ENCODE data around the gene C1orf185.
"Not testable (repeated sequence)": the region's sequence is repeated elsewhere in the genome, so short reads cannot be mapped to it uniquely, and the experiment has no call there.

The C1orf185 gene

GRCh38 chr1:51100264-51100880, 1.7 kb upstream of the C1orf185 start:
- Mint-ChIP-seq H3K36me3 (ENCODE audit: low read depth) (no peaks in the 10 kb centered on the region), H3K9me3 (peaks cover 16% of the 10 kb centered on the region), H3K4me1 (ENCODE audit: low read depth) (no peaks in the 10 kb centered on the region), H3K27ac (no peak overlapping the region), H3K27me3 (no peaks in the 10 kb centered on the region), H3K4me3 (no peak overlapping the region)
- intact Hi-C loops (cut with micrococcal nuclease), result no loop called here

DNA sequence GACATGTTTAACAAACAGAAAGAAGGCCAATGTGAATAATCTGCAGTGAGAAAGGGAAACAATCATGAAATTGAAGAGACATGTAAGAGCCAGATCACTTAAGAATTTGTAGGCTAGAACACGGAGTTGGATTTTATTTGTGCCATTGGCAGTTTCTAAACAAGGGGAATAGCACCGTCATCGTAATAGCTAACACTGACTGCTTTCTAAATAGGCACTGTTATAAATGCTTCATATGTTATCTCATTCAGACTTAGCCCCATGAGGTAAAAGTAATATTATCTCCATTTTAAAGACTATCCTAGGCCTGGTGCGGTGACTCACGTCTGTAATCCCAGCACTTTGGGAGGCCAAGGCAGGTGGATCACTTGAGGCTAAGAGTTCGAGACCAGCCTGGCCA, 12.1 kb downstream of the C1orf185 start:
- Mint-ChIP-seq H3K27ac (no peak overlapping the region), H3K4me3 (no peak overlapping the region), H3K36me3 (ENCODE audit: low read depth) (no peaks in the 10 kb centered on the region), H3K27me3 (peaks cover 11% of the 10 kb centered on the region), H3K9me3 (no peaks in the 10 kb centered on the region), H3K4me1 (ENCODE audit: low read depth) (peaks cover 6% of the 10 kb centered on the region)
- intact Hi-C loops (cut with micrococcal nuclease), result no loop called here

- intact Hi-C loops (cut with micrococcal nuclease), result no loop called here
- Mint-ChIP-seq H3K27me3 (peaks cover 14% of the 10 kb centered on the region), H3K27ac (no peak overlapping the region), H3K4me1 (ENCODE audit: low read depth) (no peaks in the 10 kb centered on the region), H3K9me3 (no peaks in the 10 kb centered on the region), H3K36me3 (ENCODE audit: low read depth) (no peaks in the 10 kb centered on the region), H3K4me3 (no peak overlapping the region)
These were observed 13.8 kb downstream of the C1orf185 start for GRCh38 chr1:51115714-51116404.

DNA sequence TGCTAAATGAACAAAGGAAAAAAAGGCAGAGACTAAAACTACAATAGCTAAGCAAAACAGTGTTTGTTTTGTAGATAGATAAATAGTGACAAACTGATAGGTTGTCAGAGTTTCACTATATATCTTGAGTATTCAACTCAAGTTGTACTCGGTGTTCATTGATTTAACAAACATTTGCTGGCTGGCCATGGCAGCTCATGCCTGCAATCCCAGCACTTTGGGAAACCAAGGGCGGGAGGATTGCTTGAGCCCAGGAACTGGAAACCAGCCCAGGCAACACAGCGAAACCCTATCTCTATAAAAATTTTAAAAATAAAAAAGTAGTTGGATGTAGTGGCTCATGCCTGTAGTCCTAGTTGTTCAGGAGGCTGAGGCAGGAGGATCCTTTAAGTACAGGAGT, 17.3 kb downstream of the C1orf185 start:
- peaks cover 16% of the 10 kb centered on the region for H3K27me3 Mint-ChIP-seq

DNA sequence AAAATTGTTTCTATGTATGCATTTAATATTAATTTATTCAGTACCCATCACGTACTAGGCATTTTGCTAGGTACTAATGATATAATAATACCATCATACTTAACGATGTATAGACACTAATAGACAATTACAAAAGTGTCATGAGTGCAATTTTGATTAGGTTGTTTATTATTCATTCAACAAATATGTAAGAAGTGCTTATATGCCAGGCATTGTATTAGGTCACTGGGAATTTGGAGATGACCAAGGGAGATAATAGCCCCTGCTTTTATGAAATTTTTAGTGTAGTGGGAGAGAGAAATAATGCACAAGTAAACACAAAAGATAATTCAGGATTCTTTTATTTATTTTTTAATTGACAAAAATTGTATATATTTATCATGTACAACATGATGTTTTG, 18.6 kb downstream of the C1orf185 start:
- Mint-ChIP-seq H3K27me3 (peaks cover 16% of the 10 kb centered on the region), H3K36me3 (ENCODE audit: low read depth) (no peaks in the 10 kb centered on the region), H3K9me3 (no peaks in the 10 kb centered on the region), H3K27ac (no peak overlapping the region), H3K4me1 (ENCODE audit: low read depth) (no peaks in the 10 kb centered on the region), H3K4me3 (no peak overlapping the region)
- intact Hi-C loops (cut with micrococcal nuclease), result no loop called here

More for the DNA sequence above, 17.3 kb downstream of the C1orf185 start:
- H3K27ac Mint-ChIP-seq, result no peak overlapping the region
- no peaks in the 10 kb centered on the region for H3K4me1 Mint-ChIP-seq (ENCODE audit: low read depth)
- no peaks in the 10 kb centered on the region for H3K36me3 Mint-ChIP-seq (ENCODE audit: low read depth)
- intact Hi-C loops (cut with micrococcal nuclease), result no loop called here
- H3K4me3 Mint-ChIP-seq, result no peak overlapping the region
- no peaks in the 10 kb centered on the region for H3K9me3 Mint-ChIP-seq

DNA sequence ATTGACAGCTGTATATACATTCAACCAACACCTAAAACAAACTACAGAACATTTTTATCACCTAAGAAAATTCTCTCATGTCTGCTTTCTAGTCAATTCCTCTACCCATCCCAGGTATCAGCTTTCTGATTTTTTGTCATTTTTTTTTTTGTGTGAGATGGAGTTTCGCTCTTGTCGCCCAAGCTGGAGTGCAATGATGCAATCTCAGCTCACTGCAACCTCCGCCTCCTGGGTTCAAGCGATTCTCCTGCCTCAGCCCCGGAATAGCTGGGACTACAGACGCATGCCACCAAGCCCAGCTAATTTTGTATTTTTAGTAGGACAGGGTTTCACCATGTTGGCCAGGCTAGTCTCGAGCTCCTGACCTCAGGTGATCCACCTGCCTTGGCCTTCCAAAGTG, 25.1 kb downstream of the C1orf185 start:
- peaks cover 12% of the 10 kb centered on the region for H3K9me3 Mint-ChIP-seq
- H3K36me3 Mint-ChIP-seq (ENCODE audit: low read depth); H3K27ac Mint-ChIP-seq; H3K27me3 Mint-ChIP-seq; H3K4me3 Mint-ChIP-seq; H3K4me1 Mint-ChIP-seq (ENCODE audit: low read depth); intact Hi-C loops (cut with micrococcal nuclease): not testable (repeated sequence)

GRCh38 chr1:51131185-51131584, 29.2 kb downstream of the C1orf185 start:
- intact Hi-C loops (cut with micrococcal nuclease), result no loop called here
- Mint-ChIP-seq H3K4me1 (ENCODE audit: low read depth) (peaks cover 5% of the 10 kb centered on the region), H3K27ac (no peak overlapping the region), H3K4me3 (no peak overlapping the region), H3K36me3 (ENCODE audit: low read depth) (no peaks in the 10 kb centered on the region), H3K9me3 (peaks cover 37% of the 10 kb centered on the region), H3K27me3 (peaks cover 6% of the 10 kb centered on the region)

GRCh38 chr1:51133045-51133444, 31.0 kb downstream of the C1orf185 start:
- no peak overlapping the region for H3K4me3 Mint-ChIP-seq
- intact Hi-C loops (cut with micrococcal nuclease), result no loop called here
- H3K4me1 Mint-ChIP-seq (ENCODE audit: low read depth), result peaks cover 5% of the 10 kb centered on the region
- H3K9me3 Mint-ChIP-seq, result peaks cover 37% of the 10 kb centered on the region
- H3K27ac Mint-ChIP-seq, result no peak overlapping the region
- H3K27me3 Mint-ChIP-seq, result peaks cover 6% of the 10 kb centered on the region
- no peaks in the 10 kb centered on the region for H3K36me3 Mint-ChIP-seq (ENCODE audit: low read depth)

DNA sequence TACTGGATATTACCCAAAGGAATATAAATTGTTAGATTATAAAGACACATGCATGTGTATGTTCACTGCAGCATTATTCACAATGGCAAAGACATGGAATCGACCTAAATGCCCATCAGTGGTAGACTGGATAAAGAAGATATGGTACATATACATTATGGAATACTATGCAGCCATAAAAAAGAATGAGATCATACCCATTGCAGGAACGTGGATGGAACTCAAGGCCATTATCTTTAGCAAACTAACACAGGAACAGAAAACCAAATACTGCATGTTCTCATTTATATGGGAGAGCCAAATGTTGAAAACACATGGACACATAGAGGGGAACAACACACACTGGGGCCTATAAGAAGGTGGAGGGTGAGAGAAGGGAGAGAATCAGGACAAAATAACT, 35.7 kb downstream of the C1orf185 start:
- peaks cover 20% of the 10 kb centered on the region for H3K9me3 Mint-ChIP-seq
- H3K36me3 Mint-ChIP-seq (ENCODE audit: low read depth); H3K4me1 Mint-ChIP-seq (ENCODE audit: low read depth); intact Hi-C loops (cut with micrococcal nuclease); H3K27ac Mint-ChIP-seq; H3K4me3 Mint-ChIP-seq: not testable (repeated sequence)
- H3K27me3 Mint-ChIP-seq, result peaks cover 14% of the 10 kb centered on the region

DNA sequence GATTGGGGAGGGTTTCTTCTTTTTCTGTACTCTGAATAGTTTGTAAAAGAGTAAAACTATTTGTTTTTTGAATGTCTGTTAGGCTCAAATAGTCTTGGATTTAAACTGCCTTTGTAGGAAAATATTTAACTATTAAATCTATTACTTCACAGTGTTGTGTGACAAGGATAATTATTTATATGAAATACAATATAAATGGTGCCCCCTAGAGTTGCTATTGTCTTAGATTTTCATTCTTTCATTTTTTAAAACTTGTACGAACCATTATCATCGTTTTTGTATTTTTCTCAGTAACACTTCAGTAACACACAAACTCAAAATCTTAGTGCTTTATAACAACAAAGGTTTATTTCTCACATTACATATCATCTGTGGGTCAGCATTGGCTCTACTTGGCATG, 37.4 kb downstream of the C1orf185 start:
- peaks cover 2% of the 10 kb centered on the region for H3K9me3 Mint-ChIP-seq
- H3K4me1 Mint-ChIP-seq (ENCODE audit: low read depth), result no peaks in the 10 kb centered on the region
- H3K27me3 Mint-ChIP-seq, result peaks cover 17% of the 10 kb centered on the region
- H3K36me3 Mint-ChIP-seq (ENCODE audit: low read depth), result no peaks in the 10 kb centered on the region
- H3K27ac Mint-ChIP-seq, result no peak overlapping the region
- H3K4me3 Mint-ChIP-seq, result no peak overlapping the region
- intact Hi-C loops (cut with micrococcal nuclease), result no loop called here

GRCh38 chr1:51147394-51147793, 45.4 kb downstream of the C1orf185 start:
- H3K36me3 Mint-ChIP-seq (ENCODE audit: low read depth), result no peaks in the 10 kb centered on the region
- intact Hi-C loops (cut with micrococcal nuclease), result no loop called here
- H3K4me1 Mint-ChIP-seq (ENCODE audit: low read depth), result no peaks in the 10 kb centered on the region
- H3K27me3 Mint-ChIP-seq, result peaks cover 5% of the 10 kb centered on the region
- H3K9me3 Mint-ChIP-seq, result no peaks in the 10 kb centered on the region
- no peak overlapping the region for H3K27ac Mint-ChIP-seq
- H3K4me3 Mint-ChIP-seq, result no peak overlapping the region

DNA sequence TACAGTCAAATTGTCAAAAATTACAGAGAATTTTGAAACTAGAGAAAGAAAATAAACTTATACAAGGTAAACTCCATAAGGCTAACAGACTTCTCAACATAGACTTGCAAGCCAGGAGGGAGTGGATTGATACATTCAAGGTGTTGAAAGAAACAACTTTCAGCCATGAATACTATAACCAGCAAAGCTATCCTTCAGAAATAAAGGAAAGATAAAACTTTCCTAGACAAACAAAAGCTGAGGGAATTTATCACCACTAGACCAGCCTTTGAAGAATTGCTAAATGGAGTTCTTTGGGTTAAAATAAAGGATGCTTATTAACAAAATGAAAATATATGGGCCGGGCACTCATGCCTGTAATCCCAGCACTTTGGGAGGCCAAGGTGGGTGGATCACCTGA, 52.7 kb downstream of the C1orf185 start:
- Mint-ChIP-seq H3K36me3 (ENCODE audit: low read depth) (no peaks in the 10 kb centered on the region), H3K4me1 (ENCODE audit: low read depth) (peaks cover 5% of the 10 kb centered on the region), H3K27ac (no peak overlapping the region), H3K4me3 (no peak overlapping the region), H3K9me3 (peaks cover 18% of the 10 kb centered on the region), H3K27me3 (peaks cover 3% of the 10 kb centered on the region)
- intact Hi-C loops (cut with micrococcal nuclease), result no loop called here

GRCh38 chr1:51156752-51157151, 54.7 kb downstream of the C1orf185 start:
- peaks cover 3% of the 10 kb centered on the region for H3K27me3 Mint-ChIP-seq
- H3K36me3 Mint-ChIP-seq (ENCODE audit: low read depth), result no peaks in the 10 kb centered on the region
- intact Hi-C loops (cut with micrococcal nuclease), result no loop called here
- no peak overlapping the region for H3K4me3 Mint-ChIP-seq
- no peak overlapping the region for H3K27ac Mint-ChIP-seq
- H3K4me1 Mint-ChIP-seq (ENCODE audit: low read depth), result peaks cover 5% of the 10 kb centered on the region
- peaks cover 18% of the 10 kb centered on the region for H3K9me3 Mint-ChIP-seq

DNA sequence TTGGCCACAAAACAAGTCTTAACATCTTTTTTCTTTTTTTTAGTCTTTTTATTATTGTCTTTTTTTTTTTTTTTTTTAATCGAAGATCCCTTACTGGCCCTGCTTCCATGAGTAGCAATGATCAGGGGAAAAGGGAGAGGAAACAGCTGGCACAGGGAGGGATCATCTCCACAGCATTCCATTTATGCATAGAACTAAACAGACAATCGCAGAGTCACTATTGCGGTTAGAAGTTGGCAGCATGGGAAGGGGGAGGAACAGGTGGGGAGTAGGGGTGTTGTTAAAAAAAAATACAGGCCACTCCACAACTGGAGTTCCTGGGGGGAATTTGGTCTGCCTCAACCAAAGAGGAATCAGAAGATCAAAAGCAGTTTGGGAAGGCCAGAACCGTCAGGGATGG, 55.4 kb downstream of the C1orf185 start:
- Mint-ChIP-seq H3K36me3 (ENCODE audit: low read depth) (no peaks in the 10 kb centered on the region), H3K9me3 (peaks cover 18% of the 10 kb centered on the region), H3K4me3 (no peak overlapping the region), H3K4me1 (ENCODE audit: low read depth) (peaks cover 5% of the 10 kb centered on the region), H3K27ac (no peak overlapping the region), H3K27me3 (peaks cover 3% of the 10 kb centered on the region)
- intact Hi-C loops (cut with micrococcal nuclease), result no loop called here

DNA sequence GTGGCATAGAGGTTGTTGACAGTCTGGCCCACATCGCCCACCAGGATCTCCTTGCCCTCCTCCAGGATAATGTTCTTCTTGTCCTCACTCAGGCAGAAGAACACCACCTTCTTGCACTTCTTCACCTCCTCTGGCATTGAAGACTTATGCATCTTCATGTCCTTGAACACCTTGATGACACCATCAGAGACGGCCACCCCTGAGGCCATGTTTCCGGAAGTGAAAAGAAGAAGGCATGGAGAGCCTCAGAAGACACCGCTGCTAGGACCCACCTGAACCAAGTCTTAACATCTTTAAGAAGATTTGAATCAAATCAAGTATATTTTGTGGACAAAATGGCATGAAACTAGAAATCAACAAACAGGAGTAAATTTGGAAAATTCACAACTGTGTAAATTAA, 56.2 kb downstream of the C1orf185 start:
- peaks cover 5% of the 10 kb centered on the region for H3K4me1 Mint-ChIP-seq (ENCODE audit: low read depth)
- H3K9me3 Mint-ChIP-seq, result peaks cover 17% of the 10 kb centered on the region
- no peak overlapping the region for H3K27ac Mint-ChIP-seq
- intact Hi-C loops (cut with micrococcal nuclease), result no loop called here
- H3K36me3 Mint-ChIP-seq (ENCODE audit: low read depth), result no peaks in the 10 kb centered on the region
- H3K27me3 Mint-ChIP-seq, result peaks cover 3% of the 10 kb centered on the region
- no peak overlapping the region for H3K4me3 Mint-ChIP-seq

Data from dendritic cell treated with granulocyte-macrophage colony-stimulating factor and Interleukin-4, amounts not matched to agents 40 ng/mL and 50 ng/mL, for 4 days (primary cell).